HEK293 (cell line): ENCODE measurements around the gene DYNC1LI1.

Experiments
- ATF2 ChIP-seq: fragments of 450-650 bp; formaldehyde crosslinking; IDR thresholded peaks from 2 replicates; pipeline ENCODE4 v1.5.1; 2016; ENCODE audit warnings: missing biosample characterization, missing genetic modification characterization, low read depth
- CTCF ChIP-seq: fragments of 450-650 bp; formaldehyde crosslinking; IDR thresholded peaks from 2 replicates; pipeline ENCODE4 v1.5.1; 2016; ENCODE audit warnings: missing biosample characterization, missing genetic modification characterization
- PBX3 ChIP-seq: sonication (generic); formaldehyde crosslinking; IDR thresholded peaks from 2 replicates; pipeline ENCODE4 v1.8.1; 2022; ENCODE audit warnings: mild to moderate bottlenecking, moderate library complexity, missing genetic modification reagents
- REST ChIP-seq: fragments of 450-650 bp; formaldehyde crosslinking; IDR thresholded peaks from 2 replicates; pipeline ENCODE4 v1.5.1; 2016; ENCODE audit warnings: missing biosample characterization, missing genetic modification characterization
- SETDB1 ChIP-seq: IDR thresholded peaks from one replicate; pipeline ENCODE4 v1.6.1; 2017; ENCODE audit warnings: mild to moderate bottlenecking, low read length, moderate library complexity, mixed read lengths; ENCODE audit not compliant: insufficient read length
- YY1 ChIP-seq: fragments of 450-650 bp; formaldehyde crosslinking; IDR thresholded peaks from 2 replicates; pipeline ENCODE4 v1.5.1; 2018; ENCODE audit warnings: missing biosample characterization, missing genetic modification characterization
- ZBTB49 ChIP-seq: fragments of 450-650 bp; formaldehyde crosslinking; IDR thresholded peaks from 2 replicates; pipeline ENCODE4 v1.5.1; 2016; ENCODE audit warnings: missing biosample characterization, missing genetic modification characterization, low read depth
- ZNF157 ChIP-seq: fragments of 450-650 bp; formaldehyde crosslinking; IDR thresholded peaks from 2 replicates; pipeline ENCODE4 v1.5.1; 2016; ENCODE audit warnings: missing biosample characterization, missing genetic modification characterization
- ZNF169 ChIP-seq: fragments of 450-650 bp; formaldehyde crosslinking; IDR thresholded peaks from 2 replicates; pipeline ENCODE4 v1.5.1; 2016; ENCODE audit warnings: missing biosample characterization, missing genetic modification characterization
- ZNF23 ChIP-seq: fragments of 450-650 bp; formaldehyde crosslinking; IDR thresholded peaks from 2 replicates; pipeline ENCODE4 v1.5.1; 2016; ENCODE audit warnings: missing biosample characterization, missing genetic modification characterization, borderline replicate concordance
- ZNF292 ChIP-seq: fragments of 450-650 bp; formaldehyde crosslinking; IDR thresholded peaks from 2 replicates; pipeline ENCODE4 v1.5.1; 2016; ENCODE audit warnings: low read depth, missing biosample characterization, missing genetic modification characterization, borderline replicate concordance
- ZNF350 ChIP-seq: fragments of 450-650 bp; formaldehyde crosslinking; IDR thresholded peaks from 2 replicates; pipeline ENCODE4 v1.5.0; 2017; ENCODE audit warnings: missing biosample characterization, mild to moderate bottlenecking, missing genetic modification characterization
- ZNF660 ChIP-seq: fragments of 450-650 bp; IDR thresholded peaks from 2 replicates; pipeline ENCODE4 v1.5.1; 2018; ENCODE audit warnings: missing biosample characterization, mild to moderate bottlenecking, missing genetic modification characterization
- ZSCAN18 ChIP-seq: fragments of 450-650 bp; formaldehyde crosslinking; IDR thresholded peaks from 2 replicates; pipeline ENCODE4 v1.5.1; 2016; ENCODE audit warnings: missing biosample characterization, missing genetic modification characterization

- no peak for TF ChIP-seq ZNF292 (tag by site-specific recombination)
- TF ChIP-seq REST (tag by site-specific recombination): no peak
- no peak for TF ChIP-seq CTCF
- no peak for TF ChIP-seq ZNF157
- TF ChIP-seq ZSCAN18 (tag by site-specific recombination): no peak
- TF ChIP-seq PBX3 (CRISPR knock-in tag): no peak
- TF ChIP-seq ATF2 (tag by site-specific recombination): no peak
- TF ChIP-seq ZNF660: no peak
- no peak for TF ChIP-seq YY1
- no peak for TF ChIP-seq ZNF23 (tag by site-specific recombination)
- no peak for TF ChIP-seq ZNF169
- no peak for TF ChIP-seq ZBTB49 (tag by site-specific recombination)
- TF ChIP-seq ZNF350 (tag by site-specific recombination): no peak
- no peak for TF ChIP-seq SETDB1
These were observed 36.9 kb upstream of the DYNC1LI1 start for GRCh38 chr3:32607522-32607921.
